ACC112 (cell line): Measurements from ENCODE around the gene PMEPA1.

Experiments used
- H2AFZ ChIP-seq: fragments of 200-600 bp; sonication (generic); one replicate; pipeline ENCODE4 v1.6.0; 2017; ENCODE audit warnings: antibody characterized with exemption, low read length; ENCODE audit not compliant: unreplicated experiment
- H3K27ac ChIP-seq: fragments of 200-600 bp; sonication (generic); 2 replicates; pipeline ENCODE4 v1.5.1; 2014; ENCODE audit warnings: low read depth, mild to moderate bottlenecking, antibody characterized with exemption, low read length, moderate library complexity
- H3K27me3 ChIP-seq: fragments of 200-600 bp; sonication (generic); 2 replicates; pipeline ENCODE4 v1.6.1; 2014; ENCODE audit warnings: mild to moderate bottlenecking, antibody characterized with exemption, low read length, moderate library complexity, mixed read lengths; ENCODE audit not compliant: insufficient read depth
- H3K36me3 ChIP-seq: fragments of 200-600 bp; sonication (generic); 2 replicates; pipeline ENCODE4 v1.6.1; 2016; ENCODE audit warnings: mild to moderate bottlenecking, antibody characterized with exemption, low read length, moderate library complexity, mixed read lengths; ENCODE audit not compliant: insufficient read depth
- H3K4me1 ChIP-seq: fragments of 200-600 bp; sonication (generic); one replicate; pipeline ENCODE4 v1.6.1; 2016; ENCODE audit warnings: low read length, mixed read lengths; ENCODE audit not compliant: insufficient read depth, unreplicated experiment, control insufficient read depth
- H3K4me3 ChIP-seq: fragments of 200-600 bp; sonication (generic); 2 replicates; pipeline ENCODE4 v1.5.1; 2014; ENCODE audit warnings: mild to moderate bottlenecking, low read depth, low read length
- H3K79me2 ChIP-seq: fragments of 200-600 bp; sonication (generic); one replicate; pipeline ENCODE4 v1.6.0; 2016; ENCODE audit warnings: low read length; ENCODE audit not compliant: control insufficient read depth, unreplicated experiment, insufficient read depth

PMEPA1 gene

DNA sequence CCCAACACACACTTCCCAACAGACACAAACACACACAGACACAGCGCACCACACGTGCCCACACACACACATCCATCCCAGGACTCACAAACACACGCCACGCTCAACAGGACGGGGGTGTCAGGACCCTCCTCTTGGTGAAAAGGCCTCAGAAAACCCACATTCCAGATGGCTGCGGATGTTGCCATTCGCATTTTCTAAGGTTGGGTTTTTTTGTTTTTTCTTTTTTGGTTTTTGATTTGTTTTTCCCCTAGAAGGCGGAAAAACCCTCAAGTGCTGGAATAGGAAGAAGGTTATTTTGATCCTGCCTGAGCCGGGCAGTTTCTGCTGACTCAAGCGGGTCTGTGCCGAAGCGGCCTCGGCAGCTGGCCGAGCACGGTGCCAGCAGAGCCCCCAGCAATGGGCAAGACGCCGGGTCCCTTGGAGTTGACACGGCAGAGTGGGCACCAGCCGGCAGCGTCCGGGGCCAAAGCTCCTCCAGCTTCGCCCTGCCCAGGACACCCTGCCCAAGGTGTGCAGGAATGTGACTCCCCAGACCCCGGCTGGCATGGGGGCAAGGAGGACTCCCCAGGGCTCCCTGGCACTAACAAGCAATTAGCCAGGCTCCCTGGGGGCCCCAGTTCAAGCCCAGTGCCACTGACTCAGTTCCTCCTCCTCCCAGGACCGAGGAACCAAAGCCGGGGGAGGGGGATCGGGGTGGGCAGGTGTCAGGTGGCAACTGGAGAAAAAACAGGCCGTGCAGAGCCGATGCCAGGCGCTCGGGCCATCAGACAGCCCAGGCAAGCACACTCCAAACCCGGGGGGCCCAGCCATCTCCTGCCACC is 48.7 kb downstream of the PMEPA1 start:
- no peaks in the 10 kb centered on the region for H3K4me1 ChIP-seq
- no peaks in the 10 kb centered on the region for H3K36me3 ChIP-seq
- H3K79me2 ChIP-seq, result no peaks in the 10 kb centered on the region
- no peak overlapping the region for H2AFZ ChIP-seq
- no peak overlapping the region for H3K4me3 ChIP-seq
- no peak overlapping the region for H3K27ac ChIP-seq
- no peaks in the 10 kb centered on the region for H3K27me3 ChIP-seq

DNA sequence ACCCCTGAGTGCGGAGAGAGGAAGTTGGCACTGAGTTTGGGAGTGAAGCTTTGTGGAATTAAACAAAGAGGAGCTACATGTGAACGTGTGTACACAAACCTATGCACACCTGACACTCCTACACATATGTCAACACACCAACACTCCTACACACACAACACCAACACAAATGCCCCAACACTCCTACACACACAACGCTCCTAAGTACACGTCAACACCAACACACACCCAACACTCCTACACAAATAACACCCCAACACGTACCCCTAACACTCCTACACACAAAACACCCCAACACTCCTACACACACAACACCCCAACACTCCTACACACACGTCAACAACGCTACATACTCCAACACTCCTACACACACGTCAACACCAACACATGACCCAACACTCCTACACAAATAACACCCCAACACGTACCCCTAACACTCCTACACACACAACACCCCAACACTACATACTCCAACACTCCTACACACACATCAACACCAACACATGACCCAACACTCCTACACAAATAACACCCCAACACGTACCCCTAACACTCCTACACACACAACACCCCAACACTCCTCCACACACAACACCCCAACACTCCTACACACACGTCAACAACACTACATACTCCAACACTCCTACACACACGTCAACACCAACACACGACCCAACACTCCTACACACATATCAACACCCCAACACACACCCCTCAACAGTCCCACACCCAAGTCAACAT is 49.5 kb downstream of the PMEPA1 start:
- no peaks in the 10 kb centered on the region for H3K36me3 ChIP-seq
- H3K79me2 ChIP-seq, result no peaks in the 10 kb centered on the region
- H3K27me3 ChIP-seq, result no peaks in the 10 kb centered on the region
- no peaks in the 10 kb centered on the region for H3K4me1 ChIP-seq
- no peak overlapping the region for H3K27ac ChIP-seq
- no peak overlapping the region for H2AFZ ChIP-seq
- no peak overlapping the region for H3K4me3 ChIP-seq

- H3K27ac ChIP-seq, result no peak overlapping the region
- no peaks in the 10 kb centered on the region for H3K36me3 ChIP-seq
- H3K4me1 ChIP-seq, result no peaks in the 10 kb centered on the region
- no peaks in the 10 kb centered on the region for H3K27me3 ChIP-seq
- no peak overlapping the region for H2AFZ ChIP-seq
- H3K79me2 ChIP-seq, result no peaks in the 10 kb centered on the region
- H3K4me3 ChIP-seq, result no peak overlapping the region
These were observed 50.2 kb downstream of the PMEPA1 start for GRCh38 chr20:57659517-57660180.

- Histone ChIP-seq H2AFZ (no peak overlapping the region), H3K79me2 (no peaks in the 10 kb centered on the region), H3K4me1 (no peaks in the 10 kb centered on the region), H3K4me3 (no peak overlapping the region), H3K27ac (no peak overlapping the region), H3K36me3 (no peaks in the 10 kb centered on the region), H3K27me3 (no peaks in the 10 kb centered on the region)
These were observed 50.8 kb downstream of the PMEPA1 start for GRCh38 chr20:57658833-57659516.

- no peaks in the 10 kb centered on the region for H3K4me1 ChIP-seq
- no peak overlapping the region for H2AFZ ChIP-seq
- H3K27ac ChIP-seq, result no peak overlapping the region
- no peaks in the 10 kb centered on the region for H3K36me3 ChIP-seq
- no peak overlapping the region for H3K4me3 ChIP-seq
- no peaks in the 10 kb centered on the region for H3K79me2 ChIP-seq
- H3K27me3 ChIP-seq, result no peaks in the 10 kb centered on the region
These were observed 51.4 kb downstream of the PMEPA1 start for GRCh38 chr20:57658447-57658832.

- Histone ChIP-seq H3K27ac (no peak overlapping the region), H3K79me2 (no peaks in the 10 kb centered on the region), H3K4me1 (no peaks in the 10 kb centered on the region), H3K4me3 (no peak overlapping the region), H2AFZ (no peak overlapping the region), H3K27me3 (no peaks in the 10 kb centered on the region), H3K36me3 (no peaks in the 10 kb centered on the region)
These were observed 52.0 kb downstream of the PMEPA1 start for GRCh38 chr20:57657535-57658446.

DNA sequence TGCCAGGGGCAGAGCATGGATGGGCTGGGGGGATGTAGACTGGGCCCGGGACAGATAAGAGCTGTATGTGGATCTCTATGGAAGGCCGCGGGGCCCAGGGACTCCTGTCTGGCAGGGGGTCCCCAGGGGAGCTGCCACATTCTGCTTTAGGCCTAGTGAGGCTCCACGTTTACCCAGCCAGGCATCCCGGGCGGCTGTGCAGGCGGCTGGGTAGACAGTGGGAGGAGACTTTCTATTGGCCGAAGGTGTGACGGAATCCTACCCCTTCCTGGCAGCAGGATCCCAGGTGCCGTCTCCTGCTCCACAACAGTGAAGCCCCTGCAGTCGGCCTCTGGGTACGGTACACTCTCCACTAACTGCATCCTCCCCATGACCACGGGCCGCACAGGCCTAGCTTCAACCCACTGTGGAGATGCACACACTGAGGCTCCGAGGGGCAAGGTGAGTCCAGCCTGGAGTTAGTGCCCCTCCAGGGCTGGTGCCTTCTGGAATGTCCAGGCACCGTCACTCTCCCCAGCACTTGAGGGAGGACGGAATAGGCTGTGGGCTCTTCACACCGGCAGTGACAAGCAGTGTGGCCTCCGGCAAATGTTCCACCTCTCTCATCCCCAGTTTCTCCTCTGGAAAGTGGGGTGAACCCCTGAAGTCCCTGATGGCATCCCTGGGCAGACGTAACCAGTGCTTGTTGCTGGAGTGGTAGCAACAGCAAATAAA is 52.8 kb downstream of the PMEPA1 start:
- H3K36me3 ChIP-seq, result no peaks in the 10 kb centered on the region
- H3K4me1 ChIP-seq, result no peaks in the 10 kb centered on the region
- no peak overlapping the region for H3K4me3 ChIP-seq
- no peaks in the 10 kb centered on the region for H3K27me3 ChIP-seq
- no peaks in the 10 kb centered on the region for H3K79me2 ChIP-seq
- H2AFZ ChIP-seq, result no peak overlapping the region
- no peak overlapping the region for H3K27ac ChIP-seq

- H3K27ac ChIP-seq, result no peak overlapping the region
These were observed 53.5 kb downstream of the PMEPA1 start for GRCh38 chr20:57656252-57656820.

DNA sequence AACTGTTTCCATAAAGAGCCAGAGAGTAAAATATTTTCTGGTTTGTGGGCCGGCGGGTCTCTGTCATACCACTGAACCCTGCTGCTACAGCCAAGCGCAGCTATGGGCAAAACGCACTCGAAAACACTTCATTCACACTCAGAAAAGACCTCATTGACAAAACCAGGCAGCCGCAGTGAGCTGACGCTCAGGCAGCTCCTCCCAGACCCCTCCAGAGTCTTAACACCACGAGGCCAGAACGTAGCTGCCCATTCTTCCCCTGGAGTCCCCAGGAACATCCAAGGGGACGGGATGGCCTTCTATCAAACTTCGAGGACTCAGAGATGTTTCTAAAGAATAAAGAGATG is 54.0 kb downstream of the PMEPA1 start:
- Histone ChIP-seq H3K27me3 (no peaks in the 10 kb centered on the region), H3K36me3 (no peaks in the 10 kb centered on the region)

More at GRCh38 chr20:57656252-57656820, 53.5 kb downstream of the PMEPA1 start:
- Histone ChIP-seq H3K4me1 (no peaks in the 10 kb centered on the region), H3K27me3 (no peaks in the 10 kb centered on the region), H3K36me3 (no peaks in the 10 kb centered on the region), H3K79me2 (no peaks in the 10 kb centered on the region), H2AFZ (no peak overlapping the region), H3K4me3 (no peak overlapping the region)

More for the DNA sequence above, 54.0 kb downstream of the PMEPA1 start:
- Histone ChIP-seq H3K4me3 (no peak overlapping the region), H3K79me2 (no peaks in the 10 kb centered on the region), H3K27ac (no peak overlapping the region), H2AFZ (no peak overlapping the region), H3K4me1 (no peaks in the 10 kb centered on the region)
